Neuronal stem cell (in vitro differentiated cells): ENCODE data around the gene LAMP1.

Experiments
- DNase-seq: peaks from one replicate; pipeline ENCODE4 v3.0.0-alpha.2; 2013; ENCODE audit warnings: low spot score
- H2AFZ ChIP-seq: one replicate; pipeline ENCODE4 v1.6.1; 2013; ENCODE audit warnings: mild to moderate bottlenecking, low read length, inconsistent platforms
- H2AK5ac ChIP-seq: 2 replicates; pipeline ENCODE4 v1.6.1; 2013; ENCODE audit warnings: low read depth, mild to moderate bottlenecking, inconsistent platforms, low read length, moderate library complexity, mixed read lengths
- H2BK120ac ChIP-seq: 2 replicates; pipeline ENCODE4 v1.6.1; 2013; ENCODE audit warnings: low read depth, mild to moderate bottlenecking, inconsistent platforms, low read length, moderate library complexity, mixed read lengths
- H2BK12ac ChIP-seq: one replicate; pipeline ENCODE4 v1.6.1; 2013; ENCODE audit warnings: low read length, inconsistent platforms
- H2BK15ac ChIP-seq: 2 replicates; pipeline ENCODE4 v1.6.1; 2013; ENCODE audit warnings: mild to moderate bottlenecking, low read length, inconsistent platforms, mixed read lengths
- H2BK5ac ChIP-seq: one replicate; pipeline ENCODE4 v1.6.1; 2013; ENCODE audit warnings: inconsistent platforms, mild to moderate bottlenecking, low read length, moderate library complexity
- H3K14ac ChIP-seq: one replicate; pipeline ENCODE4 v1.6.1; 2013; ENCODE audit warnings: low read length, inconsistent platforms
- H3K18ac ChIP-seq: 2 replicates; pipeline ENCODE4 v1.6.1; 2013; ENCODE audit warnings: low read length, inconsistent platforms
- H3K23ac ChIP-seq: 2 replicates; pipeline ENCODE4 v1.6.1; 2013; ENCODE audit warnings: low read depth, mild to moderate bottlenecking, mixed read lengths, low read length, inconsistent platforms; ENCODE audit not compliant: poor library complexity
- H3K27ac ChIP-seq: replicated peaks from 3 replicates; pipeline ENCODE4 v1.5.1; 2013; ENCODE audit warnings: low read length, inconsistent platforms
- H3K27me3 ChIP-seq, 3 experiments: 2 replicates each; pipeline ENCODE4 v1.6.1; 2013; ENCODE audit warnings: low read length in 3 of 3, mild to moderate bottlenecking in 2 of 3, inconsistent platforms in 1 of 3, low read depth in 1 of 3, mixed read lengths in 1 of 3, moderate library complexity in 1 of 3; ENCODE audit not compliant: control insufficient read depth in 3 of 3, insufficient read depth in 3 of 3
- H3K36me3 ChIP-seq, 2 donors: replicated peaks in 1 of 2; 2 replicates each; pipeline ENCODE4 v1.6.1; 2013; ENCODE audit warnings: low read length in 2 of 2; ENCODE audit not compliant: control insufficient read depth in 2 of 2, insufficient read depth in 2 of 2
- H3K4ac ChIP-seq: 2 replicates; pipeline ENCODE4 v1.6.1; 2013; ENCODE audit warnings: inconsistent platforms, mild to moderate bottlenecking, low read length, moderate library complexity
- H3K4me1 ChIP-seq, 2 donors: 1 replicate in 1 of 2; 2 replicates in 1 of 2; pipeline ENCODE4 v1.6.1; 2013; ENCODE audit warnings: low read length in 2 of 2, low read depth in 1 of 2; ENCODE audit not compliant: control insufficient read depth in 2 of 2, insufficient read depth in 1 of 2
- H3K4me2 ChIP-seq: one replicate; pipeline ENCODE4 v1.6.1; 2013; ENCODE audit warnings: mild to moderate bottlenecking, low read length, inconsistent platforms; ENCODE audit not compliant: insufficient read depth, poor library complexity, severe bottlenecking
- H3K4me3 ChIP-seq, 2 donors: 2 replicates each; pipeline ENCODE4 v1.5.1; 2013; ENCODE audit warnings: low read length in 2 of 2, mild to moderate bottlenecking in 2 of 2, inconsistent platforms in 1 of 2, moderate library complexity in 1 of 2
- H3K79me1 ChIP-seq: one replicate; pipeline ENCODE4 v1.6.1; 2013; ENCODE audit warnings: low read depth, mild to moderate bottlenecking, inconsistent platforms, low read length, moderate library complexity
- H3K9ac ChIP-seq: one replicate; pipeline ENCODE4 v1.6.1; 2013; ENCODE audit warnings: mild to moderate bottlenecking, low read depth, low read length, inconsistent platforms; ENCODE audit not compliant: poor library complexity
- H3K9me3 ChIP-seq, 2 donors: replicated peaks in 1 of 2; 2 replicates each; pipeline versions ENCODE3 to v1.6.1; 2013; ENCODE audit warnings: low read length in 2 of 2, mild to moderate bottlenecking in 2 of 2, inconsistent platforms in 1 of 2, low read depth in 1 of 2, mixed read lengths in 1 of 2, moderate library complexity in 1 of 2; ENCODE audit not compliant: control insufficient read depth in 2 of 2, insufficient read depth in 1 of 2
- H4K8ac ChIP-seq: one replicate; pipeline ENCODE4 v1.6.1; 2013; ENCODE audit warnings: low read depth, mild to moderate bottlenecking, inconsistent platforms, low read length, moderate library complexity
- H4K91ac ChIP-seq: one replicate; pipeline ENCODE4 v1.6.1; 2013; ENCODE audit warnings: low read length, low read depth, mild to moderate bottlenecking, inconsistent platforms; ENCODE audit not compliant: poor library complexity
- WGBS, 2 donors: extraction: QIAGEN DNeasy Blood & Tissue Kit; methylation state at CpG; one replicate each; pipeline ENCODE4 v1.1.7; 2013; ENCODE audit warnings: missing lambda C conversion rate in 2 of 2, mixed read lengths in 1 of 2; ENCODE audit not compliant: insufficient read length in 2 of 2, insufficient replicate concordance in 1 of 2; ENCODE audit errors: extremely low coverage in 2 of 2; 5-methylcytosine and 5-hydroxymethylcytosine counted together

Gene LAMP1

DNA sequence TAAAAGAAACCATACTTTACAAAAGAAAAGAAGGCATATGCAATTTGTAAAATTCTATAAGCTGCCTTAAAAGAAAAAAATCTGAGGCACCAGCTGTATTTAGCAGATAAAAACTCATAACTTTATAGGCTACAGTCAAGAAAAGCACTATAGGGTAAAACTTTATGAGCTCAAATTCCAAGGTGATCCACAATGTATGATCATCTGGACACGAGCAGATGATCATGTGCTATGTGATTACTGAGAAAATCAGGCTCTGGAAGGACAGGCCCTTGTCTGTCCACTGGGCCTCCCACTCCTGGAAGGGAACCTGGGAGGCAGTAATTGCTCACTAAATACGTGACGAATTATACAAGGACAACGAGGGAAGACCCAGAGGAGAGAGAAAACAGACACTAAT lies 59.6 kb downstream of the LAMP1 start:
- Histone ChIP-seq H3K79me1 (peaks cover under 1% of the 10 kb centered on the region), H3K36me3 (peaks cover 5 to 12% of the 10 kb centered on the region in 2 donors), H4K91ac (no peak overlapping the region), H3K4me2 (no peak overlapping the region), H3K23ac (no peak overlapping the region), H3K9ac (no peak overlapping the region), H3K9me3 (no peaks in the 10 kb centered on the region), H2BK5ac (no peak overlapping the region), H3K27me3 (no peaks in the 10 kb centered on the region), H2BK15ac (no peak overlapping the region), H3K18ac (no peak overlapping the region), H3K4me1 (no peaks in the 10 kb centered on the region), H2AK5ac (no peak overlapping the region), H2BK12ac (no peak overlapping the region), H2AFZ (no peak overlapping the region), H2BK120ac (no peak overlapping the region), H3K27ac (no peak overlapping the region), H3K14ac (no peak overlapping the region), H3K4me3 (no peak overlapping the region), H4K8ac (no peak overlapping the region), H3K4ac (no peak overlapping the region)
- no peak for DNase-seq
- WGBS, 2 donors: no CpG with 5 or more reads among the region's 4 CpGs

DNA sequence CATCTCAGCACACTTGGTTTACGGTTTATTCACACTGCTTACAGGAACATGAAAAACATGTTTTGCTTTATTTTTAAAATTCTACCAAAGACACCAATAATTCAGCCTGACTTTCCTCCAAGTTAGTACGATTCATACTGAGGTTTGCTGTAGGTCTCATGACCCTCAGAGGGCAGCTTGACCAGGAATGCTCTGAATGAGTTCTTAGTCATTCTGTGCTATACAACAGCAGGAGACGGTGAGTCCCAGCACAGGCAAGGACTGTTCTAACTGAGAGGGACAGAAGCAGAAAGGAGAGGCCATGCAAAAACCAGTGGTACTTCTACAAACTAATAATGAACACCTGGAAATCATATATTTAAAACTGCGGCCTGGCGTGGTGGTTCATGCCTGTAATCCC lies 60.5 kb downstream of the LAMP1 start:
- Histone ChIP-seq H2BK12ac (no peak overlapping the region), H3K27ac (no peak overlapping the region), H3K4ac (no peak overlapping the region), H2AK5ac (no peak overlapping the region), H3K23ac (no peak overlapping the region), H3K4me2 (no peak overlapping the region), H3K4me3 (no peak overlapping the region), H3K79me1 (no peaks in the 10 kb centered on the region), H3K27me3 (peaks cover 0 to under 1% (median 0%) of the 10 kb centered on the region in 3 experiments), H3K9ac (no peak overlapping the region), H2BK15ac (no peak overlapping the region), H2AFZ (no peak overlapping the region), H3K14ac (no peak overlapping the region), H4K8ac (no peak overlapping the region), H2BK120ac (no peak overlapping the region), H3K4me1 (no peaks in the 10 kb centered on the region), H3K9me3 (no peaks in the 10 kb centered on the region), H4K91ac (no peak overlapping the region), H3K18ac (no peak overlapping the region), H2BK5ac (no peak overlapping the region), H3K36me3 (peaks cover 5 to 12% of the 10 kb centered on the region in 2 donors)
- no peak for DNase-seq
- no CpG with 5 or more reads among the region's 5 CpGs for WGBS, 2 donors

- Histone ChIP-seq H3K9ac (no peak overlapping the region), H3K9me3 (no peaks in the 10 kb centered on the region), H3K79me1 (peaks cover 4% of the 10 kb centered on the region), H3K4ac (no peak overlapping the region), H4K91ac (no peak overlapping the region), H2BK15ac (no peak overlapping the region), H3K27me3 (peaks cover 0 to 8% (median 0%) of the 10 kb centered on the region in 3 experiments), H3K36me3 (peaks cover 3 to 6% of the 10 kb centered on the region in 2 donors), H3K4me3 (no peak overlapping the region), H2AK5ac (no peak overlapping the region), H3K4me1 (peaks cover 0 to 2% of the 10 kb centered on the region in 2 donors), H3K18ac (no peak overlapping the region), H2BK12ac (no peak overlapping the region), H3K27ac (no peak overlapping the region), H3K14ac (no peak overlapping the region), H2BK5ac (no peak overlapping the region), H3K4me2 (no peak overlapping the region), H3K23ac (no peak overlapping the region), H4K8ac (no peak overlapping the region), H2BK120ac (no peak overlapping the region), H2AFZ (no peak overlapping the region)
- WGBS, 2 donors: no CpG with 5 or more reads among the region's 6 CpGs
- DNase-seq: no peak
Observed at GRCh38 chr13:113358653-113359190, 61.7 kb downstream of the LAMP1 start.

GRCh38 chr13:113359571-113359970 lies 62.5 kb downstream of the LAMP1 start:
- peaks cover 0 to 2% of the 10 kb centered on the region in 2 donors for H3K4me1 ChIP-seq
- no peak overlapping the region for H2BK12ac ChIP-seq
- H2BK5ac ChIP-seq: no peak overlapping the region
- no peak overlapping the region for H3K18ac ChIP-seq
- H3K27ac ChIP-seq: no peak overlapping the region
- no peak overlapping the region for H3K9ac ChIP-seq
- no peak overlapping the region for H2BK120ac ChIP-seq
- no peak overlapping the region for H3K23ac ChIP-seq
- H2BK15ac ChIP-seq: no peak overlapping the region
- peaks cover 4% of the 10 kb centered on the region for H3K79me1 ChIP-seq
- no CpG with 5 or more reads among the region's 11 CpGs for WGBS, 2 donors
- no peak overlapping the region for H3K4me2 ChIP-seq
- H4K91ac ChIP-seq: no peak overlapping the region
- H3K4ac ChIP-seq: no peak overlapping the region
- H2AFZ ChIP-seq: no peak overlapping the region
- no peaks in the 10 kb centered on the region for H3K9me3 ChIP-seq
- peaks cover 3 to 6% of the 10 kb centered on the region in 2 donors for H3K36me3 ChIP-seq
- peaks cover 0 to 8% (median 0%) of the 10 kb centered on the region in 3 experiments for H3K27me3 ChIP-seq
- H2AK5ac ChIP-seq: no peak overlapping the region
- H3K4me3 ChIP-seq: no peak overlapping the region
- H4K8ac ChIP-seq: no peak overlapping the region
- no peak overlapping the region for H3K14ac ChIP-seq
- DNase-seq: no peak
